ENCODE data around the gene TLE4. TPM values are rescaled to one million over a fixed set of nuclear protein-coding genes. Genes with fewer than 3 reads are reported as not detected.

TLE4 gene
- total and polyA plus RNA-seq, 2 donors (not counting 1 experiment from before 2014, with no cell fraction given): 13.5 to 35.0 TPM

GRCh38 chr9:79567671-79568098, 4.1 kb upstream of the TLE4 start:
- H3K9me3 ChIP-seq (ENCODE audit: control insufficient read depth, insufficient read depth, low read depth, low read length): no peaks in the 10 kb centered on the region
- H3K4me3 ChIP-seq (replicated peaks in 1 of 4; ENCODE audit: control extremely low read depth in 1 of 4, insufficient read depth in 1 of 4, low read depth in 3 of 4, low read length in 4 of 4): no peak overlapping the region
- no peaks in the 10 kb centered on the region for H3K79me2 ChIP-seq (ENCODE audit: control insufficient read depth, insufficient read depth, low read length)
- no peaks in the 10 kb centered on the region for H3K36me3 ChIP-seq (ENCODE audit: control insufficient read depth, insufficient read depth, low read length)
- H3K4me1 ChIP-seq (ENCODE audit: control insufficient read depth, extremely low read depth, insufficient read depth, low read length): peaks cover 3% of the 10 kb centered on the region
- no peaks in the 10 kb centered on the region for H3K27me3 ChIP-seq (ENCODE audit: control insufficient read depth, insufficient read depth, low read length)
- no peak for DNase-seq (ENCODE audit: low read depth in 2 of 2)
- H3K4me2 ChIP-seq (ENCODE audit: extremely low read depth, insufficient read depth, low read length): no peak overlapping the region
- no peak overlapping the region for H3K9ac ChIP-seq (ENCODE audit: insufficient read depth, low read length)
- no peak overlapping the region for H2AFZ ChIP-seq (ENCODE audit: low read length)
- TF ChIP-seq, protein P1, sequence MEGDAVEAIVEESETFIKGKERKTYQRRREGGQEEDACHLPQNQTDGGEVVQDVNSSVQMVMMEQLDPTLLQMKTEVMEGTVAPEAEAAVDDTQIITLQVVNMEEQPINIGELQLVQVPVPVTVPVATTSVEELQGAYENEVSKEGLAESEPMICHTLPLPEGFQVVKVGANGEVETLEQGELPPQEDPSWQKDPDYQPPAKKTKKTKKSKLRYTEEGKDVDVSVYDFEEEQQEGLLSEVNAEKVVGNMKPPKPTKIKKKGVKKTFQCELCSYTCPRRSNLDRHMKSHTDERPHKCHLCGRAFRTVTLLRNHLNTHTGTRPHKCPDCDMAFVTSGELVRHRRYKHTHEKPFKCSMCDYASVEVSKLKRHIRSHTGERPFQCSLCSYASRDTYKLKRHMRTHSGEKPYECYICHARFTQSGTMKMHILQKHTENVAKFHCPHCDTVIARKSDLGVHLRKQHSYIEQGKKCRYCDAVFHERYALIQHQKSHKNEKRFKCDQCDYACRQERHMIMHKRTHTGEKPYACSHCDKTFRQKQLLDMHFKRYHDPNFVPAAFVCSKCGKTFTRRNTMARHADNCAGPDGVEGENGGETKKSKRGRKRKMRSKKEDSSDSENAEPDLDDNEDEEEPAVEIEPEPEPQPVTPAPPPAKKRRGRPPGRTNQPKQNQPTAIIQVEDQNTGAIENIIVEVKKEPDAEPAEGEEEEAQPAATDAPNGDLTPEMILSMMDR (conservative IDR thresholded peaks at IDR 0.05 in 1 of 2, IDR thresholded peaks at IDR 0.05 in 1 of 2; ENCODE audit: low read depth in 1 of 2, low read length in 2 of 2): no peak
- no peak for TF ChIP-seq EZH2 (IDR thresholded peaks at IDR 0.05; ENCODE audit: low read length, missing control alignments)
- H3K27ac ChIP-seq (ENCODE audit: insufficient read depth, low read length): no peak overlapping the region
- no peaks in the 10 kb centered on the region for H4K20me1 ChIP-seq (ENCODE audit: control insufficient read depth, extremely low read depth, insufficient read depth, low read length)

GRCh38 chr9:79568337-79569101, 3.2 kb upstream of the TLE4 start:
- no peak overlapping the region for H3K4me3 ChIP-seq (replicated peaks in 1 of 4; ENCODE audit: control extremely low read depth in 1 of 4, insufficient read depth in 1 of 4, low read depth in 3 of 4, low read length in 4 of 4)
- no peak overlapping the region for H3K9ac ChIP-seq (ENCODE audit: insufficient read depth, low read length)
- peaks cover 2% of the 10 kb centered on the region for H3K79me2 ChIP-seq (ENCODE audit: control insufficient read depth, insufficient read depth, low read length)
- TF ChIP-seq EZH2 (IDR thresholded peaks at IDR 0.05; ENCODE audit: low read length, missing control alignments): no peak
- TF ChIP-seq, protein P1 (conservative IDR thresholded peaks at IDR 0.05 in 1 of 2, IDR thresholded peaks at IDR 0.05 in 1 of 2; ENCODE audit: low read depth in 1 of 2, low read length in 2 of 2): no peak
- no peaks in the 10 kb centered on the region for H4K20me1 ChIP-seq (ENCODE audit: control insufficient read depth, extremely low read depth, insufficient read depth, low read length)
- H3K9me3 ChIP-seq (ENCODE audit: control insufficient read depth, insufficient read depth, low read depth, low read length): no peaks in the 10 kb centered on the region
- no peak overlapping the region for H3K4me2 ChIP-seq (ENCODE audit: extremely low read depth, insufficient read depth, low read length)
- H3K27me3 ChIP-seq (ENCODE audit: control insufficient read depth, insufficient read depth, low read length): no peaks in the 10 kb centered on the region
- no peak overlapping the region for H2AFZ ChIP-seq (ENCODE audit: low read length)
- H3K36me3 ChIP-seq (ENCODE audit: control insufficient read depth, insufficient read depth, low read length): no peaks in the 10 kb centered on the region
- H3K27ac ChIP-seq (ENCODE audit: insufficient read depth, low read length): no peak overlapping the region
- peaks cover 3% of the 10 kb centered on the region for H3K4me1 ChIP-seq (ENCODE audit: control insufficient read depth, extremely low read depth, insufficient read depth, low read length)
- DNase-seq (ENCODE audit: low read depth in 2 of 2): no peak

DNA sequence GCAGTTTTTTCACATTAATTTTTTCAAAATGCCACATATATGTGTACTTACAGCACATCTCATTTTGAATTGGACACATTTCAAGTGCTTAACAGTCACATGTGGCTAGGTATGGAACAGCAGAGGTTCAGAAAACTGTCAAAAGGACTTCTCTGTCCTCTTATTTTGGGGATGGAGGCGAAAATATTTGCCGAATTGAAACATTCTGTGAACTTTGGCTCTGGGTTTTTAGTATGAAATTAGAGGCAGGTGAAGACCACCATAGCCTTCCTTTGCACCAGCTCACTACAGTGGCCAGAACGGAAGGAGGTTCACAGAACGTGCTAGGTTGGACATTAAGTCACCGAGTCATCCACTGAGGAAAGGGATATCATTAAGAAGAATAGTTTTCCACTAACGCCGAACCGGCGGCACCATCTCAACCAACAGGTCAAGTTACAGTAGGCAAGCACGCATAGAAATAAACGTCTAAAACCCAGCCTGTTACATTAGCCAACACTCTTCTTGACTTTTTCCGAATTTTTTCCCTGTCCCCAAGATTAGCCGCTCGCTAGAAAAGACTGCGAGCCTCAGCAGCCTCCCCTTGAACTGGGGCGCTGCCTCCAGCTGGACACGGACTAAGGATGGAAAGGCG, 1.8 kb upstream of the TLE4 start:
- Histone ChIP-seq H3K36me3 (ENCODE audit: control insufficient read depth, insufficient read depth, low read length) (no peaks in the 10 kb centered on the region), H3K27ac (ENCODE audit: insufficient read depth, low read length) (peak overlapping the region; percentile 4)

More for the DNA sequence above, 1.8 kb upstream of the TLE4 start:
- H3K9ac ChIP-seq (ENCODE audit: insufficient read depth, low read length): peak overlapping the region; percentile 76
- H3K4me1 ChIP-seq (ENCODE audit: control insufficient read depth, extremely low read depth, insufficient read depth, low read length): peaks cover 3% of the 10 kb centered on the region
- H3K4me2 ChIP-seq (ENCODE audit: extremely low read depth, insufficient read depth, low read length): peak overlapping the region; percentile 83
- TF ChIP-seq, protein P1 (conservative IDR thresholded peaks at IDR 0.05 in 1 of 2, IDR thresholded peaks at IDR 0.05 in 1 of 2; ENCODE audit: low read depth in 1 of 2, low read length in 2 of 2): no peak
- TF ChIP-seq EZH2 (IDR thresholded peaks at IDR 0.05; ENCODE audit: low read length, missing control alignments): no peak
- H3K9me3 ChIP-seq (ENCODE audit: control insufficient read depth, insufficient read depth, low read depth, low read length): no peaks in the 10 kb centered on the region
- peaks cover 12% of the 10 kb centered on the region for H3K79me2 ChIP-seq (ENCODE audit: control insufficient read depth, insufficient read depth, low read length)
- no peak for DNase-seq (ENCODE audit: low read depth in 2 of 2)
- peak overlapping the region; percentile 63 for H2AFZ ChIP-seq (ENCODE audit: low read length)
- no peaks in the 10 kb centered on the region for H4K20me1 ChIP-seq (ENCODE audit: control insufficient read depth, extremely low read depth, insufficient read depth, low read length)
- peak overlapping the region; percentile 55 to 87 (median 76) for H3K4me3 ChIP-seq (replicated peaks in 1 of 4; ENCODE audit: control extremely low read depth in 1 of 4, insufficient read depth in 1 of 4, low read depth in 3 of 4, low read length in 4 of 4)
- no peaks in the 10 kb centered on the region for H3K27me3 ChIP-seq (ENCODE audit: control insufficient read depth, insufficient read depth, low read length)
